Globus pallidus (tissue), 1 donor: Measurements from ENCODE around the gene NAP1L4.

Experiments
- DNase-seq: peaks from one replicate; pipeline ENCODE4 v3.0.0-alpha.2; 2015; ENCODE audit warnings: low spot score

The NAP1L4 gene

GRCh38 chr11:3010521-3011275 is 18.6 kb upstream of the NAP1L4 start:
- DNase-seq, result no peak

DNA sequence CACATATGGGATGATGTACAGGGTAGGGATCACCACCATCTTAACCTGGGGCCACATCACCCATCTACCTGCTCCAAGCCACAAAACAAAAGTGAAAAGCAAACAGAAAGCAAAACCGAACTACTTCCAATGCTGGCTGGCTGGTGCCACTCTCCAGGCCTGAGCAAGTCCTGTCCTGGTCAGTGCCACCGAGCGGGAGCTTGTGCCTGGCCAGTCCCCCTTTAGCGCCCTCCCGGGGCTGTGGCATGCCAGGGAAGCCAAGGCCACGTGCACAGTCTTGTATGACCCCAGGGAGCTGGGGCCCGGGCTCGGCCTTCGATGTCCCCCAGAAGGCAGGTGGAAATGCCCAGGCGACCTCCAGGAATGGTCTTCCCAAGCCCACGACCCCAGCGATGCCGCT is 17.9 kb upstream of the NAP1L4 start:
- DNase-seq, result no peak

- no peak for DNase-seq
Measured at GRCh38 chr11:3009481-3009880, 17.4 kb upstream of the NAP1L4 start.

DNA sequence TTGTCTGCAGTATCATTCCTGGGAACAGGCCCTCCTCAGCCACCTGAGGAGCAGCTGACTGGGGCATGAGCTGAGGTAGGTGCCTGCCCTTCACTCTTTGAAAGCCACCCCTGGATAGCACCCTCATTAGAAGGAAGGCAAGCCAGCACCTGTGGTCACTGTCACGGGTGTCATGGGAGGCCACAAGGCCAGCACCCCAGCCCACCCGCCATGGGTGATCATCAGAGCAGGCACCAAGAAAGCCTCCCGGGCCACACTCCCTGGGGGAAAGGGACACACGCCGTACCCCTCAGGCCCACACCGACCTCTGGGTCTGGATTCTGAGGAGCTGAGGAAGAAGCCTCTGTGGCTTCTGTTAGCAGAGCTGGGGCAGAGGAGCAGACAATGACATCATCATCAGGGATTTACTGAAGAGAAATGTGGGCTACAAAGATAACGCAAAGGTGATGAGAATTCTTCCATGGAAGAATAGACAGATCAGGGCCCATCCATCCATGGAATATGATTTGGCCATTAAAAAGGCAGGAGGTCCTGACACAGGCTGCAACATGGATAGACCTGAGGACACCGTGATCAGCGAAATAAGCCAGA is 16.7 kb upstream of the NAP1L4 start:
- DNase-seq, result no peak

DNA sequence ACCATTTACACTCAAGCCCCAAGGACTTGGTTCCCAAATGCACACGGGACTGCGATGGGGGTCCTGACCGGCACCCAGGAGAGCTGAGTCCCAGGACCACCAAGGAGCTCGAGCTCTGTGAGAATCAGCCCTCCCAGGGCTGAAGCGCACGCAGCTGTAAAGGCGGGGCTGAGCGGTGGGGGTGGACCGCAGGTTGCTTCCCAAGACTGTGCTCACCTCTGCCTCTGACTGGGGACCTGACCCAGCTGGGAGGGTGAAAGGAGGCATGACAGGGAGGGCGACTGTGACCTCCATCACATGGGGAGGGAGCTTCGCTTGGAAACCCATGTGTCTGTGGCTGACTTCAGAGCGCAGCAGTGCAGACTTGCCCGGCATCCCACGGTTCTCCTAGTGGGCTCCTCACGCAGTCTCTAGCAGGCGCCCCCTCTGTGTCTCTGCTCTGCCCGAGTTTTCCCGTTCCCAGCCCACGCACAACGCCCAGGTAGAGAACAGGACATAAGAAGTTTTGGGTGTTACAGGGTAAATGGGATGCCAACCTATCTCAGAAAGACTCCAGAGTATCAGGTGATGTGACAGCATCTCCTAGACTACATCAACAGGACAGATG is 15.4 kb upstream of the NAP1L4 start:
- DNase-seq, result no peak

- no peak for DNase-seq
Measured at GRCh38 chr11:3006505-3007260, 14.6 kb upstream of the NAP1L4 start.

DNA sequence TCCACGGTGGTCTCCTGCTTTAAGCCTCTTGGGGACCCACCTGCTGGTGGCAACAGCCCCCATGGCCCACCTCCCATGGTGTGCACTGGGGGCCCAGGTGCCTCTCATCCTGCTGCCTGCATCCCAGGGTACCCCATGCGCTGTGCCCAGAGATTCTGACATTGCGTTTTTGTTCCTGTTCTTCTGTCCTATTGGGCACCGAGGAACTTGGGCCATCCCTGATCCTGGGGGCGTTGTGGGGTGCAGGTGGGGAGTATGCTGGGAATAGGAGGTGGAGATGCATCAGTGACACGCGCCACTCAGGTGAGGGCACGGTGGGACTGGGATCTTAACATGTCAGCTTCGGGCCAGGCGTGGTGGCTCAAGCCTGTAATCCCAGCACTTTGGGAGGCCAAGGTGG is 12.4 kb upstream of the NAP1L4 start:
- no peak for DNase-seq

DNA sequence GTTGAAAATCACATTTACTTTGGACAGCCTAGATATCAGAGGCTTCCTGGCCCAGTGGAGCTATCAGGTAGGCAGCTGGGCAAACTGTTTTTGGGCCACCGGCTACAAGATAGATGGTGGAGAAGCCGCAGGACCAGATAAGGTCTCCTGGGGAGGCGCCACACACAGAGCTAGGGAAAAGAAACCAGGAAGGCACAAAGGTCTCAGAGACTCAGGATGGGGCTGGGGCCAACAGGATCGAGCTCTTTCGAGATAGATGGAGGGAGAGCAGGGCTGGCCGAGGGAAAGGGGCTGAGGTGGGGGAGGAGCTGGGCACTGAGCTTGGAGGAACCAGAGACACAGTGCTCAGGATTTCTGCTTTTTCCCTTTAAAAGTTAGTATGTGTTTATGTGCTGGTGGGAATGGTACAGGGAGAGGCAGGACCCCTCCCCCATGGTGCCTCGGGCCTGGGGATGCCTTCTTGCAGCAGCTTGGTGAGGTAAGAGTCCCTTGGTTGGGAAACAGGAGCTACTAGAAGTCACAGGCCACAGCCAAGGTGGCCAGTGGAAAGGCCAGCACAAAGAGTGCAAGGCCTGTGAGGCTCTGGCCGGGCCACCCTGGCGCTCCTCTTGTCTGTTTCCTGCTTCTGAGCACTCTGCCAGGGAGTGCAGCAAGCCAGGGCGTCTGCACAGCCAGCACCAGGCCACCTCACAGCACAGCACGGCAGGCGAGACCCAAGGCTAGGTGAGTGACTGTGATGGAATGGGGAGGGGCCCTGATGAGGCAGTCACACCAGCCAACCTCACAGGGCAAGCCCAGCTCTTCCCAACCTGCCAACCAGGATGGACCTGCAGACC is 11.5 kb upstream of the NAP1L4 start:
- DNase-seq, result no peak

DNA sequence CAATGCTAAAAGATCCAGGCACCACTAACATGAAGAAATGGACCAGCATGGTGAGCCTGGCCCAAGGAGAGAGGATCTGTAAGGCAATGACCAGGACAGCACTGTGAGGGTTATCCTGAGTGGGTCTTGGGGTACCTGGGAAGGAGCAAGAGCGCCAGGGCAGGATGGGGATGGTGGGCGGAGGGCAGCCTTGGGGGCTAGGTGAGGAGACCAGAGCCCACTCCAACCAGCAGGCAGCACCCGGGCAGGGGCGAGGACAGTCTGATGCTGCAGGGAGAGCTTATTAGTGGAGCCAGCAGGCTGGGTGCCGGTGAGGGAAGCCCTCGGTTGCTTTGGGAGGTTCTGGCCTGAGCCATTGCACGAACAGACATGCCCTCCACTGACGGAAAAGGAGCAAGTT is 10.7 kb upstream of the NAP1L4 start:
- DNase-seq, result no peak

GRCh38 chr11:3002351-3002861 is 10.3 kb upstream of the NAP1L4 start:
- no peak for DNase-seq

DNA sequence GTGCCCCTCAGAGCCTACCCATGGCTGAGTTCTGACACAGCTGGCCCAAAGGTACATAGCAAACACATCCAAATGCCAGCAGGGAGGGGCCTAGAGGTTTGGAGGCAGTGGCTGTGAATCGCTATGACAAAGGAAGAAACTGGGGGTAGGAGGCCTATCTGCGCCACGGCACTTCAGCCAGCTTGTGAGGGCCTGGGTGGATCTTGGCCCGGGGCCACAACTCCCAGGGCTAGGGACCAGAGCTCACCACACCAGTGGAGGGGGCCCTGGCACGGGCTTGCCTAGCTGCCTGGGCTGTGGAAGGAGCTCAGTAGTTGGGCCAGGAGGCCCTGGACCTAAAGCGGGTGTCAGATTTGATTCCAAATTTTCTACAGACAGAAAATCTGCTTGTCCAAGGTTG is 9.4 kb upstream of the NAP1L4 start:
- peak; percentile 89 for DNase-seq

DNA sequence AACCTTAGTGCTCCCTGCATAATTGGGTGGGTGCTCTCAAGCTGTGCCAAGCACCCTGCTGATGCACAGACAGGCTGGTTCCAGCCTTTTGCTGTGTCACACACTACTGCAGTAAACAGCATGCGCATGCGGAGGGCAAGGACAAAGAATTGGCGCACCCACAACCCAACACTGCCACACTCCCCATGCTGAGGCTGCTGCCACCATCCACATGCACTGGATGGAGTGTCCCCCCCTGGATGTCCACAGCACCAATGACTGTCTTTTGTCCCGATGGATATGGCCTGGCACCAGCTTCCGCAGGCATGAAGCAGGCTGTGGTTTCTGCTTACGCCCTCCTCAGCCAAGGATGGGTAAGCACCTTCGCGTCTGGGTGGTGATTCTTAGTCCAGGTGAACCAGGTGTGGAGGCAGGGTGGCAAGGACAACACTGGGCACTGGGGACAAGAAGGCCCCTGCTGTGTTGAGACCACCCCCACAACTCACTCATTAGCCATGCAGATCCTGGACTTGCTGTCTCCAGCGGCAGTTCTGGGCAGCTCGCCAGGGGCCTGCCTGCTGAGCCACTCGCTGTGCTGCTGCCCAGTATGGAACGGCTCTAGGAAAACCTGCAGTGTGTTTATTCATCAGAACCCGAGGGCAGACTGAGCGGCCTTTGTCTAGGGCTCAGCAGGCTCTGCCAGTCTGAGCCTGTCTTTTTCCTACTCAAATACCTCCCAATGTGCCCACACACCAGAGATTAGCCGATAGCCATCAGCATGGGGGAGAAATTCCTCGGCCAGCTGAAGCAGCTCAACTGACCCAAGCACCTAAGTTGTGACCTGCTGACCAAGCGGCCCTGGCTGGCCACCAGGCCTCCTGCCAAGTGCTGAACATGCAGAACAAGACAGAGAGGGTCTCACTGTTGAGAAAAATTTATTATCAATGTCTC is 8.2 kb upstream of the NAP1L4 start:
- peak; percentile 99 for DNase-seq

GRCh38 chr11:2999464-2999998 is 7.4 kb upstream of the NAP1L4 start:
- no peak for DNase-seq

DNA sequence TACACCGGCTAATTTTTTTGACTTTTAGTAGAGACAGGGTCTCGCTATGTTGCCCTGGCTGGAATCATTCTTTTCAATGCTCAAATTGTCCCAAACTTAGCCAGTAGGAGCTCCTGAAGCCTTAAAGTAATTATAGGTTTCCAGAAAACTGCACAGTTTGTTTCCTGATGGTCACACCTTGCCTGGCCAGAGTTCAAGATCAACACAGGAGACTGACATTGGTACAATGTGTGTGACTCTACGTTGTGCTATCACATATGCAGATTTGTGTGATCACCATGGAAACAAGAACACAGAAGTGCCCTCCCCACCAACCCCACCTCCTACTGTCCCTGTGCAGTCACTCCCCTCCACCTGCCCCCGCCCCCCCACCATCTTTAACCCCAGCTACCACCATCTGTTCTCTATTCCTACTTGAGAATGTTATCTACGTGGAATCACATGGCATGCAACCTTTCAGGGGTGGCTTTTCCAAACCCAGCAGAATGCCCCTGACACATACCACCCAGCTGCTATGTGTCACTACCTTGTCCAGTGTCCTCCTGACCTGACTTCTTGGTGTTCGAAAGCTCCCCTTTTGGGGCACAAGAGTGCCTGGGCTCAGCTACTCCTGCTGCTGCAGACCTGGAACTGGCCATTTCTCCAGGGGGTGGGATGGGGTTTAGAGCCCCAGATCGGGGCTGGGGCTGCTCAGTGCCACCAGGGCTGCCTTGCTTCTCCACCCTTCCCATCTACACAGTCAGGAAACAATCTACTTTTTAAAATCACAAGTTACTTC is 6.1 kb upstream of the NAP1L4 start:
- no peak for DNase-seq

GRCh38 chr11:2997406-2997805 is 5.3 kb upstream of the NAP1L4 start:
- no peak for DNase-seq

DNA sequence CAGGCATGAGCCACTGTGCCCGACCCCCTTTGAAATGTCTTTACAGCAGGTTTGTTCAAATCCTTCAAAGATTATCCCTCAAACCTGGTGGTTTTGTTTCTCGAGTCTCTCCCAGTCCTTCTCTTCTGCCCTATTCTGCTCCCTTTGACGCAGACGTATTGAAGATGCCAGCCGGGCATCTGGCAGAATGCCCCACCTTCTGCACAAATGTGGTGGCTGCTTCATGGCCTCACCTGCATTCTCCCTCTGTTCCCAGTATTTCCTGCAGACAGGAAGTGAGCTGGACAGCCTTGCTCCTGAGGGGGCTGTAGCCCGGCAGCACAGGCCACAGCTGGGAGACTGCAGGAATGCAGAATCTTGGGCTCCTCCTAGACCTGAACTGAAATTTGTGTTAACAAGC is 4.8 kb upstream of the NAP1L4 start:
- no peak for DNase-seq

GRCh38 chr11:2995893-2996554 is 3.9 kb upstream of the NAP1L4 start:
- DNase-seq, result no peak

- no peak for DNase-seq
Measured at GRCh38 chr11:2995031-2995561, 3.0 kb upstream of the NAP1L4 start.

GRCh38 chr11:2994336-2994730 is 2.2 kb upstream of the NAP1L4 start:
- no peak for DNase-seq
